ENCODE results near the gene ITPA.

ITPA gene

DNA sequence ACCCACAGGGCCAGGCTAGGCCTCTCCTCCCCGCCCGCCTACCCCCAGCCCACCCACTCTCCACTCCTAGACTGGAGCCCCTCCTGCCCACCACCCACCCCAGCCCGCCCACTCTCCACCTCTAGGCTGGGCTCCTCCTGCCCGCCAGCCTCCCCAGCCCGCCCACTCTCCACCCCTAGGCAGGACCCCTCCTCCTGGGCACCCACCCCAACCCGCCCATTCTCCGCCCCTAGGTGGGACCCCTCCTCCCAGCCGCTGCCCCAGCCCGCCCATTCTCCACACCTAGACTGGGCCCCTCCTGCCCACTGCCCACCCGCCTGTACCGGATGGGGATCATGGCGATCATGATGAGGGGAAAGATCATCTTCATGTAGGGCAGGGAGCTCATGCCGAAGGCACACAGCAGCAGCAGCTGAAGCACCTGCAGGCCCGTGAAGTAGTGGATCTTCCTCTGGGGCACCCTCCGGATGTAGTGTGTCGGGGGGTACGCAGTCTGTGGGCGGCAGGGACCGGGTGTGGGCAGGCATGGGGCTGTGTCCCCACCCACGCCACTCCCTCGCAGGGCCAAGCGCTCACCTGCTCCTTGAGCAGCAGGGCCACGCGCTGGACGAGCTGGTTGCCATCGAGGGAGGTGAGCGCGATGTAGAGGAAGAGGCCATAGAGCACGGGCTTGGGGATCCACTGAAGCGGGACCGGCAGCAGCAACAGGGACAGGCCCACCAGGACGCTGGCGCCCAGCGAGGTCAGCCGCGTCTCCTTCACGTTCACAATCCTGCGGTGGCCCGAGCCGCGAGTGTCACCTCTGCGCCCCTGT is 18.8 kb downstream of the ITPA start:
- DNase-seq (ENCODE audit: low read depth in 3 of 3) = no peak

DNA sequence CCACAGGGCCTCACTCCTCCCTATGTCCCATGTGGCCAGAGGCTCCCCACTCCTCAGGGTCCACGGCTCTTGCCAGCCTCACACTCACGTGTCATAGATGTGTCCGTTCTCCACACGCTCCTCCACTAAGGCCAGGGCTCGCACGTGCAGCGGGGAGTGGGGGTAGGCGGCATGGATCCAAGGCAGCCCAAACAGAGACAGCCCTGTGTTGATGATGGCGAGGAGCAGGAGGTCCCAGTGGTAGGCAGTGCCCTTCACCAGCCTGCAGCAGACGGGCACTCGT is 19.4 kb downstream of the ITPA start:
- no peak for DNase-seq (ENCODE audit: low read depth in 3 of 3)

DNA sequence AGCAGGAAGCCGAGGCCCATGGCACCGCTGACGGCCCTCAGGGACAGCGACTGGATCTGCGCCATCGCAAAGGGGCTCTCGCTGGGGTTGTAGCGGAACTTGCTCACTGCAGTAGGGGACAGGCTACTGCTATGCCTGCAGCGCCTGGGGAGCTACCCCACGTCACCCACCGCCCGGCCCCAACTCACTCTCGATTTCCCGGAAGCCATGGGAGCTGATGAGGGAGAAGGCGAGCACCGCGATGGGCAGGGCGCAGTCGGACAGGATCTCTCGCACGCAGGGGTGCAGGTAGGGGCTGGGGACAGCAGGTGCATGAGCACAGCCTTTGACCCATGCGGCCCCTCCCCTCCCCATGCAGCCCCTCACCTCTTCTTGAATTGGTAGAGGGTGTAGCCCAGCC is 19.9 kb downstream of the ITPA start:
- no peak for DNase-seq (ENCODE audit: low read depth in 3 of 3)

DNA sequence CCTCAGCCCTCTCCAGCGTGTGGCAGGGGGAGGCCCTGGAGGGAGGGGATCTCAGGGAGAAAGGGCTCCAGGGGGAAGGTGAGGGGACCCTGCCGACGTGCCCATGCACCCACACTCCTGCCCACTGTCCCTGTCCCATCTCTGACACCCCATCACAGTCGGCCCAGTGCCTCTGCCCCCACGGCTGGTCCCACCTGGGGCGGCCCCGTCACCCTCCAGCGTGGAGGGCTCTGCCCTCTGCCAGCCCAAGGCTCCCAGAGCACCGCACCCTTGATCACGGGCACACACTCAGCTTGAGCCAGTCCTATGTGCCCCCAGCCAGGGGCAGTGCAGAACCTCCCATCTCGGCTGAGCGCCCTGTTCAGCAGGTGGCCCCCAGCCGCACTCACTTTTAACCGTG is 20.5 kb downstream of the ITPA start:
- DNase-seq (ENCODE audit: low read depth in 3 of 3) = no peak

DNA sequence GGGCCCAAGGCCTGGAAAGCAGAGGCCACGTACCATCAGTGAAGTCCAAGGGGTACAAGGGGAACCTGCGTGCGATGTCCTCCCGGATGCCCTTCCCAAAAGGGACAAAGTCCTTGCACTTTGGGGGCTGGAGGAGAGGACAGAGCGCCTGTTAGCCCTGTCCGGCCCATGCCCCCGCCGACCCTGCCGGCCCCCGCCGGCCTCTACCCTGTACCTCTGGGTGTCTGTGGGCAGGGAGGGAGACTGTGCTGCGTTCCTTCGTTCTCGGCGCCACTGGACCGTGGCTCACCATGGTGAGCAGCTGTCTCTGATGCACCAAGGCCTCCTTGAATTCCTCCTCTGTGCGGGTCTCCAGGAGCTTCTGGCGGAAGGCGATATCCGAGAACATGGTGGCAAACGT is 21.8 kb downstream of the ITPA start:
- DNase-seq (ENCODE audit: low read depth in 3 of 3) = no peak

DNA sequence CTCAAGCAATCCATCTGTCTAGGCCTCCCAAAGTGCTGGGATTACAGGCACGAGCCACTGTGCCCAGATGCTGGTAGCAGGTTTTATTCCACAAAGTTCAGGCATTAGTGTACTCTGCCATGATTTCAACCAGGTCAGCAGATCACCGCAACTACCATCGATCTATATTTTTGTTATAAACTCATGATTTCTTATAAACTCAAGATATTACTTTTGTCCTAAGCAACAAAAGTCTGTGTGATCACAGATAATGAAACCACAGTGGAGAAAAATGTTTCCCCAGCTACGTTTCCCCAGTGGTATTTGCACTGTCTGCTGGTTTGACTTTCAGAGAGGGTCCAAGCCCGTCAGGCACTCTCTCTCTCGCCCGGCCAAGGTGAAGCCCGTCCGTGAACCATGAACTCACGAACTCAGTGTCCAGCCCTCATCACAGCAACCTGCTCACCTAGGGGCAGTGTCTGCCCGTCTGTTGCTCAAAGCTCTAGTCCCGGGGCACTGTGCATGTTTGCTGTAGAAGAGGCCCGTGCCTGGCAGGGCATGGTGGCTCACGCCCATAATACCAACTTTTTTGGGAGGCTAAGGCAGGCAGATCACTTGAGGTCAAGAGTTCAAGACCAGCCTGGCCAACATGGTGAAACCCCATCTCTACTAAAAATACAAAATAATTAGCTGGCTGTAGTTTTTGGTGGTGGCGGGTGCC is 22.7 kb downstream of the ITPA start:
- DNase-seq (ENCODE audit: low read depth in 3 of 3) = no peak

DNA sequence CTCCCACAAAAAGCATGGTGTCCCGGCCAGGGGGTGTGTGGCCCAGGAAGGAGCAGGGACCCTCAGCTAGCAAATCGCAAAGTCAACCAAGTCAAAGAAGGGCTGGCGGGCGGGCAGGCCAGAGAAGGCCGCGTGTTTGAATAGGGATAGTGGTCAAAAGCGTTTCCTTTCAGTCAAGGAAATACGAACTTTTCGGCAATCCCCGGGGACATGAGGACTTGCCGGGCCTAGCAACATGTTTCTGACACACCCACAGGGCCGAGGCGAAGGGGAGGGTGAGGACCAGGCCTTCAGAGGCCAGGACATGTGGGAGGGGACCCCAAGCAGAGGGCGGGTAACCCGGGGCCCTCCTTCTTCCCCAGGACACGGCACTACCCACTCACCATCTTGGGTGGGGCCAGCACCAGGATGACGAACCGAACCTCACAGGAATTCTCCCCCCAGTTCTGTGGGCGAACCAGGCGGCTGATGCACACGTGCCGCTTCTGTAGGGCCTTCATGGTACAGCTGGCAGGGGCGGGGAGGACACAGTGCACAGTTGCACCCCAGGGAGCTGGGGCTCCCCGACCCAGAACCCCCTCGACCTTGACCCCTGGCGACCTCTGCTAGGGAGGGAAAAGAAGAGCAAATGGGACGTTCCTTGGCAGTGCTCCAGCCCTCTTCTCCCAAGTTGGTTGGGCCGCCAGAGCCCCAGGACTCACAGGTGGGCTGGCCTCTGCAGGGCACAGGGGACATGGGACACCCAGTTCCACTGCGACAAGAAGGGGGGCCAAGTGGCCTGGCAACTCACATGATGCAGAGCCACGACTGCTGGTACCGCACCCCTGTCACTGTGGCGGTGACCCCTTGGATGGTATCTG is 24.1 kb downstream of the ITPA start:
- no peak for DNase-seq (ENCODE audit: low read depth in 3 of 3)

DNA sequence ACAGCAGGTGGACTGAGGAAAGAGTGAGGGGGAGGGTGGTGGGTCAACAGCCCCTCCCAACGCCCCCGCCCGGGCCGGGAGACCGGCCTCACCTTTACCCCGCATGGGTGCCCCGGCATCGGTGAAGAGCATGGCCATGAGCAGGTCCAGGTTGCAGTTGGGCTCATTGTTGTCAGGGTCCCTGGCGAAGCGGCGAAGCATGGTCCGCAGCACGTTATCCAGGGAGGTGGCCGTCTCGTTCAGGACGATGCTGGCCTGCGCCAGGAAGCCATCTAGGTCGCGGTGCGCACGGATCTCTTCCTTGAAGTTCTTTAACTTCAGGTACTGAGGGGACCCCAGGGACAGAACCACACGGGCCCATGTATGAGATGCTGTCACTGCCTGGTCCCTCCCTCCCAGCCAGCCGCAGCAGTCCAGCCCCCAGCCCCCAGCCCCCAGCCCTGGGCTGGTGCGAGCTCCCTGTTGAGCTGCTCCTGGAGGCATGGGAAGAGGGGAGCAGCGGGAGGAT is 24.7 kb downstream of the ITPA start:
- no peak for DNase-seq (ENCODE audit: low read depth in 3 of 3)

DNA sequence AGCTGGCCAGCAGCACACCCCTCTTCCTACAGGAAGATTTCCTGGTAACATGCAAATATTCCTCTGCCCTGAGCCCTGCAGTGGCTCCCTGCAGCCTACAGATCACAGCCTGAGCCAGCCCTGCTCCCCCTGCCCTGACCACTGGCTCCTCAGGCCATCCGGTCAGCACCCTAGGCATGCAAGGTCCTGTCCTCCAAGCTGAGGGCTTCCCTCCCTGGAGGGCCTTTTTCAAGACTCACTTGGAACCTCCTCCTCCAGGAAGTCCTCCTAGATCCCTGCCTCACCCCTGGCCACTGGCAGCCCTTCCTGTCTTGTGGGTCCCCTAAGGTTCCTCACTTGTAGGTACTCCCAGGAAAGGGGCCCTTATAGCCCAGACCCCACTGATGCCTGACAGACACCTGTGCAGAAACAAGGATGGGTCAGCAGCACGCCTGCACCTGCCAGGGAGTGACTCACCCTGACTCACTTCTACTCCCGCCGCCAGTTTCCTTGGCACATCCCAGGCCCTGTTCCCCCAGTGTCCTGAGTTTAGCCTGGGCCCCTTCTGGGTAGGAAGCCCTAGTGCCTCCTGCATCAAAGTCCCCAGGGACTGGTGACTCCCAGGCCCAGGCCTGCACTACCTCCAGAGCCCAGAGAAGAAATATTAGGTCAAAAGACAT is 26.5 kb downstream of the ITPA start:
- DNase-seq (ENCODE audit: low read depth in 3 of 3) = no peak

DNA sequence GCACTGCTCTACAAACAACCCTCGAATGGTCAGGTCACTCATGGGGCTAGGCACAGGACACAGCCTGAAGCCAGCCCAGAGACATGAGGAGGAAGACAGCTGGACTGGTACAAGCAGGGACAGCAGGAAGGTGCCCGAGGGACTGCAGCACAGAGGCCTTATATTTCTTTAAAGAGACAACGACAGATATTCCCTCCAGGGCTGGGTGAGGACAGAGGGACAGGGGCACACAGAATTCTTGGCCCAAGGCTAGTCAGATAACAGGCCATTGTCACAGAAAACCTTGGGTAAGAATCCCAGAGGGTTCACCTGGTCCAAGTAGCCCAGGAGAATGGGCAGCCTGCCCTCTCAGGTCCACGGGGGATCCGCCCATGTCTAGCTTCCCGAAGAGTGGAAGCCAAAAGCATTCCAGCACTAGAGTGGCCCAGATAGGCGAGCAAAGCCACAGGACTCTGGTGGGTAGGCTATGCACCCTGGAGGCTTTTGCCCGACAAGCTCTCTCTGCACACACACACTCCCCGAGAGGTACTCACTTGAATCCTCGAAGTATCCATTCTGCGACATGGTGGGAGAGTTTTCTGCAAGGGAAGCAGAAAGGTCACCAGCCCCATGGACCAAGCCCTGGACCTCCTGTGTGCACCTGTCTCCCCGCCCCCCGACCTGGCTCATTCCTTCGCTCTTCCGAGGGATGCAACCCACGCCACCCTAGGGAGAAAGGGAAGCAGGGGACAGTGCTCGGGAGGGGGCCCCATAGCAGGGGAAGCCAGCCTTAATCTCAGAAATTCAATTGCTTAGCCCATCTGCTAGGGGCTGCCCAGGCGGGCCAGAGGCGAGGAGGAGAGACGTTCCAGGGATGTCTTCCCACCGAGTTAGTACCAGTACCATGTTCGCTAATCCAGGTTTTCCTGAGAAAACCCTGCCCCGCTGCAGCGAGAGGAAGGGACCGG is 28.0 kb downstream of the ITPA start:
- DNase-seq (ENCODE audit: low read depth in 3 of 3) = no peak

DNA sequence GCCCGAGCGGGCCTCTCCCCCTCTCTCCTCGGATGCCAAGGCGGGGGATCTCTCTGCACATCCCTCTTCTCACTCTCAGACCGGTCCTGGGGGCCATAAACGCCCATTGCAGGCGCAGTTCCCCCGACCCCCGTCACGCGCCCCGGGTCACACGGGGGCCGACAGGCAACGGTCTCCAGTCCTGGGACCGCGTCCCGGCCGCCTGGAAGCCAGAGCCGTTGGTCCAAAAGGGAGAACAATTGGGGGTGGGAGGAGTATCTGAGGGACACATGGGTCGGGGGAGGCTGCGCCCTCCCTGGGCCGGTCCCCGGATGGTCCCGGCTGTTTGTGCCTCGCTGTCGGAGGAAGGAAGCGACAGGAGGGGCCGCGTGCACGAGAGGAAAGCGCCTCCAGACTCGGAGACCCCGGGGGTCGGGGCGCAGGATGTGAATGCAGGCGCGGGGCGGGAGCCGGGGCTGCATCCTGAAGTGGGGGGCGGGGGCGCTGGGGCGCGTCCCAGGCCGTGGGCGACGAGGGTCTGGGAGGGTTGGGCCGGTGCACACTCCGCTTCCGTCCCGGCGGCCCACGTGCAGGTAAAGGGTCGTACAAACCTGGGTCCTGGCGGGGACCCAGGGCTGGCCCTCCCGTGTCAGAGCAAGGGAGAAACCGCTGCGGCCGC is 28.8 kb downstream of the ITPA start:
- no peak for DNase-seq (ENCODE audit: low read depth in 3 of 3)

DNA sequence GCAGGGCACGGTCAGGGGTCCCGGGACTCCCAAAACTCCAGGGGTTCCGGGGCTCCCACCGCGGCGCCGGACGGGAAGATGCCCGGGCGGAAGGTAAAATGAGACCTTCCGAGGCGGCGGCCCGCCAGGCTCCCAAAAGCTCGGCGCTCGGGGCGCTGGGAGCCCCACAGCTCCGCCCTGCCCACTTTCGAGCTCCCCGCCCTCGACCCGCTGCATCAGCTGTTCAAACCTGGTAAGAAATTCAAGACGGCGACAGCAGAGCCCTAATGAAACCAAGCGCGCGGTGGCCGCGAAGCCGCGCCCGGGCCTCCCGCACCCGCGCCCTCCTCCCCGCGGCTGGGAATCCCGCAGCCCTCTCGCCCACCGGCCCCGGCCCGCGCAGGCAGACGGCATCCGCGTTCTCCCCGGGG is 29.3 kb downstream of the ITPA start:
- DNase-seq (ENCODE audit: low read depth in 3 of 3) = peak in 2 of 3 donors; percentile 18 to 36

DNA sequence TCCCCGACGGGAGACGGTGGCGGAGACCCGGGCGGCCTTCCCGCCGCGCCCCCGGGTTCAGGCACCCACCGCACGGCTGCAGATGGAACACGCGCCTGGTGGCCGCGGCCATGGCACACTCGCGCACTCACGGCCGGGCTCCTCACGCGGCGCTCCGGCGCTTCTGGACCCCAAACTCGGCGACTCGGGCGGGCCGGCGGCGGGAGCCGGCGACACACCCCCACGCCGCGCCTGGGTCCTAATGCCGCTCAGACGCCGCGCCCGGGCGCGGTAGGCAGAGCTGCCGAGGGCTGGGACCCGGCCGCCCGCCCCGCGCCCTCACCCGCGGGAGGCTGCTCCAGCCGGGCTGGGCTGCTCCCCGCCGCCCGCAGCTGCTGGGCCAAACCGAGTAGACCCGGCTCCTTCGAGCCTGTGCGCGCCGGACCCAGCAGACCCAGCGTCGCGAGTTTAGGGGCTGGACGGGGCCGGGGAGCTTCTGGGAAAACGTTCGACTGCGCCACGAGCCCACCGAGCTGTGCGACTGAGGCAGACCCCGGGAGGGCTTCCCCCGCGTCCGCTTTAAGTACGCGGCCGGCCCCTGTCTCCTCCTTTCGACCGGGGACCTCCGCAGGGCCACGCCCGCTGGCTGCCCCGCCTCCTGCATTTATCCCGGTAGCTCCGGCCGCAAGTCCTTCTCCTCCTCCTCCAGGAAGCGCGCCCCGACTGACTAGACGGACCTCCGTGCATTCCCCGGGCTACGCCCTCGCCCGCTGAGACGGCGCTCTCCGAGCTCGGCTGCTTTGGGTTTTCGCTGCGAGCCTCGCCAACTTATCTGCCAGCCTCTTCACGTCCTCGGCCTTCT is 29.9 kb downstream of the ITPA start, which contains the start of gene SLC4A11:
TSS of gene SLC4A11 (minus strand) at position 165 of the 841 bp plus-strand sequence. CDS start at position 112, 53 bp downstream.
- DNase-seq (ENCODE audit: low read depth in 3 of 3) = peak in 1 of 3 donors; percentile 33

DNA sequence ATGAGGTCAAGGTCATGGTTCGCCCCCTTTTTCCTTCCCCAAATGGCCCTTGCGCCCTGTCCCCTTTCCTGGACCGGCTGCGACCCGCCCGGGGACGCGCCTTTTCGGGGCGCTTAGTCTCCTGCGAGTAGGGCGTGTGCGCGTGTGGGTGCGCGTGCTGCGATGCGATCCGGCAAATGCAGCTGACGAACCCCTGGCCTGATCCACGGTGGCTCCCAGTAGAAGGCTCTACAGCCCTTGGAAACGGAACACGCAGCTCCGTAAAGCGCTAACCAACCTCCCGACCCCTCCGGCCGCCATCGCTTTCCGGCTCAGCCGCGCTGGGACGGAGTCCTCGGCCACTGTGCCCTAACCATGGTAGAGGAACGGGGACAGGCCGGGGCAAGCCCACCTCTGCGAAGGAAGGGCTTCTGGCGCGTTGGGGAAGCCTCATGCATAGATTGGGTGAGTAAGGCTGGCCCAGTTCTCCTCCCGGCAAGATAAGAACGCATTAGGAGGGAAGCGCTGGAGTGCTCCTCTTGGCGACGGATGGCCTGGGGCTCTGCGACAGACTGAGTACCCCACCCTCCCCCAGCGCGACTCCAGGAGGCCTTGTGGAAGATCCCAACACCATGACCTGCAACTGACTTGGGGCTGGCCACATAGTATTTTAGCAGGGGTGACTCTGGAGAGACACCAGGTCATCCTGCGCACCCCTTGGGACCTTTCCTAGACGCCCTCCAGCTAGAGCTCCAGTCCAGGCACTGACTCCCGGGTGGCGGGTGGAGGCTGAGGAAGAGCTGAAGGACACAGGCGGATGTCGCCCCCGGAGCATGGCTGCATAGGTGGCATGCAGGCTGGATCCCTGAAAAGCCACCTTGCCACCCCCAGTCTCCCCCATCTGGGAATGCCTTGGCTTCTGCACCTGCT is 30.8 kb downstream of the ITPA start:
- DNase-seq (ENCODE audit: low read depth in 3 of 3) = no peak

DNA sequence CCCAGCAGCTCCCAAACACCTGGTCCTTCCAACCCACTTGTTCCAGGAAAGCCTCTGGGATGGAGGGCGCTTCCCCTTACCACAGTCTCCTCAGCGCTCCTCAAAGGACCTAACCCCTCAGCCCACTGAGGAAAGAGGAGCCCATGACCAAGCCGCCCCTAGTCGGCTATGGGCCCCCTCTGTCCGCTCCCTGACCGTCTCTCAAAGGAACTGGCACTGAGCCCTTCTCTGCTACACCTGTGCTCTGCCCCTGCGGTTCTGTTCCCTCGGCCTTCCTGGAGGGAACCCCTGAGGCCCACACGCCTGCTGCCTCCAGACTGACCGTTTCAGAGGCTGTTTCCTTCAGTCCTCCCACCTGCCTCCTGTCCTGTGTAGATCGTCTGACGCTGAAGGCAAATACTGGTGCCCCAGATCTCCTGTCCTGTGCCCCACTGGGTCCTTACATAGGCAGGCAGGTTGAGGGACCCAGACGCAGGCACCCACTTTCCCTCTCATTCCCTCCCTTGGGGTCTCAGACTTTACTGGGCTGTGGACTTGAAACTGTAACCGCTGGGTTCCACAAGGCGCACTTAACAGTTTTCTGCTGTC is 31.6 kb downstream of the ITPA start:
- no peak for DNase-seq (ENCODE audit: low read depth in 3 of 3)

DNA sequence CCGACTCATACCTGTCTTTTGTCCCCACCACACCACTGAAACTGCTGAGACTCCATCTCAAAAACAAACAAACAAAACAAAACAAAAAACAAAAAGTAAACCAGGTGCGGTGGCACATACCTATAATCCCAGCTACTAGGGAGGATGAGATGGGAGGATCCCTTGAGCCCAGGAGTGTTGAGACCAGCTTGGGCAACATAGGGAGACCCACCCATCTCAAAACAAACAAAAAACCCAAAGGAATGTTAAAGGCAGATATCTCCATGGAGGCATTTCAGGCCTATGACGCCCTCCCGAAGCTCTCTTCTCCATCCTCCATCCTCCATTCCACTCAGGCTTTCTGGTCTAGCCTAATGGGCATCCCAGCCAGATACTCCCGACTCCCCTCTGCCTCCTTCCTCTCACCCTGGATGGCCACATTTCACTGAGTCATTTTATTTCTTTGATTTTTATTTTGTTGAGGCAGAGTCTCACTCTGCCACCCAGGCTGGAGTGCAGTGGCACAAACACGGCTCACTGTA is 32.9 kb downstream of the ITPA start:
- DNase-seq (ENCODE audit: low read depth in 3 of 3) = no peak

DNA sequence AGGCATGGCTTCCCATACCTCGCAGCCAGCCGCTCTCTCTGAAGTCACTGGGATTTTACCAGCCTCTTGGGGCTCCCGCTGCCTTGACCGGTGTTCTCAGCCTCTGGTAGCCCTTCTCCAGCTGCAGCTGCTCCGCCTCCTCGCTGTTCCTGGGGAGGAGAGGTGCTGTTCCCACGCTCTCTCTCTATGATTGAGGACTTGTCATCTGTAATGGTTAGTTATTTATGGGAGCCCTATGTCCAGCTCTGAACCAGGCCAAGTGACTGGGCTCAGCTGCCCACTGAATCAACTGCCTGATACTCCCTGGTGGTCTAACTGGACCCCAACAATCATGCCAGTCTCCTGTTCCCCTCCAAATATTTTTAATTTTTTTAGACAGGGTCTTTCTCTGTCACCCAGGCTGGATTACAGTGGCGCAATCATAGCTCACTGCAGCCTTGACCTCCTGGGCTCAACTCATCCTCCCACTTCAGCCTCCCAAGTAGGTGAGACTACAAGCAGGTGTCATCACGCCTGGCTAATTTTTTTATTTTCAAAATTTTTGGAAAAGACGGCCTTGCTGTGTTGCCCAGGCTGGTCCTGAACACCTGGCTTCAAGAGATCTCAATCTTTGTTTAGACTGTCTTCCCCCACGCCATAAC is 34.5 kb downstream of the ITPA start:
- DNase-seq (ENCODE audit: low read depth in 3 of 3) = no peak

Measured in stimulated activated CD4-positive, alpha-beta T cell treated with anti-CD3 and anti-CD28 coated beads, TNF-alpha, amount 100 ng/mL, for 48 hours (primary cell).